Osteoblast (primary cell): Measurements from ENCODE around the gene OXSM. TPM values are rescaled to one million over a fixed set of nuclear protein-coding genes. Genes with fewer than 3 reads are reported as not detected.

Experiments
- DNase-seq: peaks from one replicate; pipeline ENCODE4 v3.0.0; 2011; ENCODE audit warnings: low spot score, mixed read lengths; ENCODE audit not compliant: insufficient read length; ENCODE audit errors: missing footprints
- H2AFZ ChIP-seq: 2 replicates; pipeline ENCODE4 v1.6.0; 2011; ENCODE audit warnings: mild to moderate bottlenecking, low read length
- H3K27ac ChIP-seq: 2 replicates; pipeline ENCODE4 v1.5.1; 2011; ENCODE audit warnings: mild to moderate bottlenecking, low read depth, low read length, moderate library complexity
- H3K27me3 ChIP-seq: 2 replicates; pipeline ENCODE4 v1.6.0; 2012; ENCODE audit warnings: mild to moderate bottlenecking, control low read depth, inconsistent platforms, low read length, moderate library complexity; ENCODE audit not compliant: insufficient read depth
- H3K36me3 ChIP-seq: 2 replicates; pipeline ENCODE4 v1.5.1; 2011; ENCODE audit warnings: mild to moderate bottlenecking, low read length, control low read depth, moderate library complexity; ENCODE audit not compliant: insufficient read depth
- H3K4me1 ChIP-seq: 2 replicates; pipeline ENCODE4 v1.5.1; 2011; ENCODE audit warnings: mild to moderate bottlenecking, low read length, control low read depth, moderate library complexity; ENCODE audit not compliant: insufficient read depth
- H3K4me2 ChIP-seq: 2 replicates; pipeline ENCODE4 v1.6.0; 2011; ENCODE audit warnings: mild to moderate bottlenecking, low read length; ENCODE audit not compliant: insufficient read depth
- H3K4me3 ChIP-seq: fragments of 200-600 bp; sonication (generic); 3 replicates; pipeline ENCODE4 v1.5.1; 2012; ENCODE audit warnings: mild to moderate bottlenecking, low read length, inconsistent platforms; ENCODE audit not compliant: insufficient read depth
- H3K79me2 ChIP-seq: 2 replicates; pipeline ENCODE4 v1.6.0; 2012; ENCODE audit warnings: mild to moderate bottlenecking, low read length, control low read depth, inconsistent platforms; ENCODE audit not compliant: insufficient read depth
- H3K9me3 ChIP-seq: 2 replicates; pipeline ENCODE4 v1.5.1; 2011; ENCODE audit warnings: low read depth, low read length, control low read depth
- H4K20me1 ChIP-seq: 2 replicates; pipeline ENCODE4 v1.6.0; 2012; ENCODE audit warnings: mild to moderate bottlenecking, low read length, control low read depth; ENCODE audit not compliant: insufficient read depth
- CTCF ChIP-seq: IDR thresholded peaks from 2 replicates; pipeline ENCODE4 v1.5.1; 2011; ENCODE audit warnings: mild to moderate bottlenecking, low read depth, low read length, moderate library complexity; ENCODE audit errors: extremely low read depth
- total RNA-seq: library from RNA; depleted of rRNA; stranded (reverse); fragments of >200 nt; gene quantifications from 2 replicates; pipeline ENCODE4 v1.2.3, GENCODE V29; 2012

The OXSM gene
- total RNA-seq, 1 donor = 11.2 TPM

GRCh38 chr3:25784971-25785370, 4.9 kb upstream of the OXSM start:
- peaks cover 28% of the 10 kb centered on the region for H3K79me2 ChIP-seq
- no peak for TF ChIP-seq CTCF
- no peak for DNase-seq
- no peak overlapping the region for H3K4me3 ChIP-seq
- H3K9me3 ChIP-seq = no peaks in the 10 kb centered on the region
- H3K27me3 ChIP-seq = no peaks in the 10 kb centered on the region
- H3K4me2 ChIP-seq = no peak overlapping the region
- no peak overlapping the region for H2AFZ ChIP-seq
- no peaks in the 10 kb centered on the region for H4K20me1 ChIP-seq
- H3K4me1 ChIP-seq = peaks cover 21% of the 10 kb centered on the region
- H3K27ac ChIP-seq = no peak overlapping the region
- no peaks in the 10 kb centered on the region for H3K36me3 ChIP-seq

- TF ChIP-seq CTCF = no peak
- H3K27me3 ChIP-seq = no peaks in the 10 kb centered on the region
- peak; percentile 74 for DNase-seq
- no peak overlapping the region for H3K4me3 ChIP-seq
- no peaks in the 10 kb centered on the region for H3K9me3 ChIP-seq
- peaks cover 22% of the 10 kb centered on the region for H3K79me2 ChIP-seq
- no peak overlapping the region for H2AFZ ChIP-seq
- H3K27ac ChIP-seq = no peak overlapping the region
- no peaks in the 10 kb centered on the region for H4K20me1 ChIP-seq
- no peak overlapping the region for H3K4me2 ChIP-seq
- H3K4me1 ChIP-seq = peaks cover 26% of the 10 kb centered on the region
- H3K36me3 ChIP-seq = no peaks in the 10 kb centered on the region
Measured at GRCh38 chr3:25785826-25786225, 4.1 kb upstream of the OXSM start.

GRCh38 chr3:25787689-25788088, 2.2 kb upstream of the OXSM start:
- H3K9me3 ChIP-seq = no peaks in the 10 kb centered on the region
- no peak overlapping the region for H3K27ac ChIP-seq
- TF ChIP-seq CTCF = no peak
- H3K27me3 ChIP-seq = no peaks in the 10 kb centered on the region
- H2AFZ ChIP-seq = no peak overlapping the region
- no peaks in the 10 kb centered on the region for H3K36me3 ChIP-seq
- no peaks in the 10 kb centered on the region for H4K20me1 ChIP-seq
- H3K79me2 ChIP-seq = peaks cover 15% of the 10 kb centered on the region
- no peak overlapping the region for H3K4me2 ChIP-seq
- DNase-seq = no peak
- no peak overlapping the region for H3K4me3 ChIP-seq
- peaks cover 19% of the 10 kb centered on the region for H3K4me1 ChIP-seq

- no peak for TF ChIP-seq CTCF
- H3K4me1 ChIP-seq = peaks cover 14% of the 10 kb centered on the region
- H3K4me3 ChIP-seq = peak overlapping the region; percentile 80
- H4K20me1 ChIP-seq = no peaks in the 10 kb centered on the region
- no peak for DNase-seq
- H3K27me3 ChIP-seq = no peaks in the 10 kb centered on the region
- peaks cover 4% of the 10 kb centered on the region for H3K36me3 ChIP-seq
- H2AFZ ChIP-seq = peak overlapping the region; percentile 94
- no peaks in the 10 kb centered on the region for H3K9me3 ChIP-seq
- peak overlapping the region; percentile 95 for H3K4me2 ChIP-seq
- peaks cover 13% of the 10 kb centered on the region for H3K79me2 ChIP-seq
- peak overlapping the region; percentile 93 for H3K27ac ChIP-seq
Measured at GRCh38 chr3:25789209-25789595, 688 bp upstream of the OXSM start.
